HepG2 (cell line): Measurements from ENCODE around the gene UBTF. TPM values are rescaled to one million over a fixed set of nuclear protein-coding genes. Genes with fewer than 3 reads are reported as not detected.
A peak's percentile ranks its signal among the peaks of the same experiment; 100 is the strongest.

Source experiments
- ATAC-seq: fragments of 200-7000 bp; cut with Tn5 transposase; 3 replicates; pipeline ENCODE4 v1.9.1; 2020; ENCODE audit warnings: mild to moderate bottlenecking, moderate library complexity
- BruUV-seq: library from RNA; stranded (reverse); fragments of 400-500 nt; replicated peaks from 2 replicates; lab custom pipeline; 2021; lab: Mats Ljungman, UMichigan
- CTCF ChIA-PET: fragments of 300-600 bp; formaldehyde crosslinking; extraction: SDS; loops from one replicate; lab custom pipeline; 2021; ENCODE audit warnings: low total read pairs, inconsistent platforms, low intra/inter-chr PET ratio; lab: Yijun Ruan, JAX
- POLR2A ChIA-PET: fragments of 350-600 bp; sonication (Branson Sonifier 250); formaldehyde crosslinking; loops from one replicate; lab custom pipeline; 2020; ENCODE audit warnings: antibody characterized with exemption, inconsistent platforms; lab: Yijun Ruan, JAX
- DNase-seq: peaks from one replicate; pipeline ENCODE4 v3.0.0-alpha.2; 2015; ENCODE audit warnings: low spot score
- FAIRE-seq: peaks from 3 replicates; lab custom pipeline; 2011; peaks lifted over from hg19 to GRCh38; lab: Jason Lieb, UNC
- H2AFZ ChIP-seq: one replicate; pipeline ENCODE4 v1.6.1; 2011; ENCODE audit warnings: low read length, inconsistent platforms
- H3K27ac ChIP-seq: fragments of 300-600 bp; 3 replicates; pipeline ENCODE4 v1.8.0; 2011; ENCODE audit warnings: mixed run types, mild to moderate bottlenecking, mixed read lengths, low read length, inconsistent platforms; ENCODE audit not compliant: insufficient read depth; ENCODE audit errors: extremely low read length
- H3K27me3 ChIP-seq, 2 experiments: fragments of 200-600 bp in 1 of 2; 2 replicates in 1 of 2; 3 replicates in 1 of 2; pipeline versions ENCODE4 v1.6.0 to v1.8.0; 2011; ENCODE audit warnings: low read length in 2 of 2, mild to moderate bottlenecking in 2 of 2, moderate library complexity in 2 of 2, inconsistent platforms in 1 of 2; ENCODE audit not compliant: insufficient read depth in 2 of 2, control insufficient read depth in 1 of 2
- H3K36me3 ChIP-seq, 2 experiments: fragments of 200-600 bp in 1 of 2; replicated peaks in 1 of 2; 2 replicates in 1 of 2; 3 replicates in 1 of 2; pipeline versions ENCODE4 v1.5.1 to v1.8.0; 2011; ENCODE audit warnings: low read length in 2 of 2, inconsistent platforms in 1 of 2; ENCODE audit not compliant: insufficient read depth in 2 of 2, control insufficient read depth in 1 of 2
- H3K4me1 ChIP-seq: 2 replicates; pipeline ENCODE4 v1.5.1; 2012; ENCODE audit warnings: low read length, inconsistent platforms; ENCODE audit not compliant: insufficient read depth
- H3K4me2 ChIP-seq: 2 replicates; pipeline ENCODE4 v1.6.0; 2011; ENCODE audit warnings: low read depth, low read length, inconsistent platforms
- H3K4me3 ChIP-seq, 3 experiments: fragments of 200-600 bp in 1 of 3; sonication (generic), shearing (Covaris generic) in 1 of 3; replicated peaks in 1 of 3; 2 replicates each; pipeline ENCODE4 v1.5.1; 2011 to 2016; ENCODE audit warnings: low read length in 3 of 3, inconsistent platforms in 2 of 3, low read depth in 2 of 3, mild to moderate bottlenecking in 2 of 3, control low read depth in 1 of 3, mixed read lengths in 1 of 3; ENCODE audit not compliant: insufficient read depth in 1 of 3
- H3K79me2 ChIP-seq: one replicate; pipeline ENCODE4 v1.6.1; 2011; ENCODE audit warnings: low read length, inconsistent platforms; ENCODE audit not compliant: insufficient read depth
- H3K9ac ChIP-seq: 2 replicates; pipeline ENCODE4 v1.6.0; 2011; ENCODE audit warnings: mild to moderate bottlenecking, low read depth, low read length, inconsistent platforms; ENCODE audit not compliant: insufficient read depth
- H3K9me3 ChIP-seq: 2 replicates; pipeline ENCODE4 v1.5.1; 2012; ENCODE audit warnings: mild to moderate bottlenecking, low read length
- H4K20me1 ChIP-seq: 2 replicates; pipeline ENCODE4 v1.6.0; 2011; ENCODE audit warnings: inconsistent platforms, mild to moderate bottlenecking, low read length, moderate library complexity; ENCODE audit not compliant: insufficient read depth
- ARID3A ChIP-seq: IDR thresholded peaks from 2 replicates; pipeline ENCODE4 v1.6.1; 2012; ENCODE audit warnings: low read depth, low read length, improper control_type of control experiment
- ASH2L ChIP-seq: fragments of 300-600, 200-600 bp; sonication (generic); IDR thresholded peaks from 2 replicates; pipeline ENCODE4 v1.7.0; 2017; ENCODE audit warnings: low read depth, mild to moderate bottlenecking, moderate library complexity, mixed read lengths, low read length; ENCODE audit not compliant: insufficient read length
- FOXK2 ChIP-seq: fragments of 450-650 bp; IDR thresholded peaks from 2 replicates; pipeline ENCODE4 v1.6.1; 2016
- KLF13 ChIP-seq: sonication (generic); formaldehyde crosslinking; IDR thresholded peaks from 2 replicates; pipeline ENCODE4 v1.4.0; 2020; ENCODE audit warnings: mild to moderate bottlenecking, missing genetic modification reagents
- PHB2 ChIP-seq: fragments of 450-650 bp; IDR thresholded peaks from 2 replicates; pipeline ENCODE4 v1.6.1; 2018; ENCODE audit not compliant: partially characterized antibody
- SNRNP70 ChIP-seq: fragments of 200-400 bp; formaldehyde crosslinking; IDR thresholded peaks from 2 replicates; pipeline ENCODE4 v1.6.1; 2017; ENCODE audit warnings: mild to moderate bottlenecking, low read depth, low read length, moderate library complexity
- TFDP1 ChIP-seq: IDR thresholded peaks from 2 replicates; pipeline ENCODE4 v1.6.1; 2016; ENCODE audit warnings: missing compliant biosample characterization, missing genetic modification reagents, borderline replicate concordance
- ZBTB8A ChIP-seq: sonication (generic); formaldehyde crosslinking; IDR thresholded peaks from 2 replicates; pipeline ENCODE4 v1.4.0; 2020; ENCODE audit warnings: mild to moderate bottlenecking, low read depth, missing genetic modification reagents, borderline replicate concordance
- ZFX ChIP-seq: sonication (generic); formaldehyde crosslinking; IDR thresholded peaks from 2 replicates; pipeline ENCODE4 v1.4.0; 2020; ENCODE audit warnings: mild to moderate bottlenecking, low read depth, missing genetic modification reagents, moderate library complexity
- ZMAT5 ChIP-seq: sonication (generic); formaldehyde crosslinking; IDR thresholded peaks from 2 replicates; pipeline ENCODE4 v1.5.0; 2020; ENCODE audit warnings: mild to moderate bottlenecking, low read depth, missing genetic modification reagents, borderline replicate concordance
- ZNF12 ChIP-seq: sonication (generic); formaldehyde crosslinking; IDR thresholded peaks from 2 replicates; pipeline ENCODE4 v1.5.0; 2020; ENCODE audit warnings: missing genetic modification reagents
- ZNF263 ChIP-seq: sonication (generic); formaldehyde crosslinking; IDR thresholded peaks from 2 replicates; pipeline ENCODE4 v1.4.0; 2020; ENCODE audit warnings: missing genetic modification reagents
- ZNF460 ChIP-seq: sonication (generic); formaldehyde crosslinking; IDR thresholded peaks from 2 replicates; pipeline ENCODE4 v1.5.1; 2020; ENCODE audit warnings: missing genetic modification reagents, mild to moderate bottlenecking, borderline replicate concordance
- ZNF543 ChIP-seq: sonication (generic); formaldehyde crosslinking; IDR thresholded peaks from 2 replicates; pipeline ENCODE4 v1.4.0; 2020; ENCODE audit warnings: mild to moderate bottlenecking, missing genetic modification reagents
- ZNF550 ChIP-seq: sonication (generic); formaldehyde crosslinking; IDR thresholded peaks from 2 replicates; pipeline ENCODE4 v1.4.0; 2020; ENCODE audit warnings: mild to moderate bottlenecking, missing genetic modification reagents, borderline replicate concordance
- ZNF563 ChIP-seq: sonication (generic); formaldehyde crosslinking; IDR thresholded peaks from 2 replicates; pipeline ENCODE4 v1.8.0; 2022; ENCODE audit warnings: mild to moderate bottlenecking, moderate library complexity, missing genetic modification reagents
- ZNF660 ChIP-seq: sonication (generic); formaldehyde crosslinking; IDR thresholded peaks from 2 replicates; pipeline ENCODE4 v1.5.1; 2020; ENCODE audit warnings: mild to moderate bottlenecking, low read depth, missing genetic modification reagents, borderline replicate concordance
- ZNF674 ChIP-seq: sonication (generic); formaldehyde crosslinking; IDR thresholded peaks from 2 replicates; pipeline ENCODE4 v1.5.0; 2020; ENCODE audit warnings: low read depth, mild to moderate bottlenecking, missing genetic modification reagents
- ZNF737 ChIP-seq: sonication (generic); formaldehyde crosslinking; IDR thresholded peaks from 2 replicates; pipeline ENCODE4 v1.5.0; 2020; ENCODE audit warnings: missing genetic modification reagents, mild to moderate bottlenecking, borderline replicate concordance
- ZNF841 ChIP-seq: sonication (generic); formaldehyde crosslinking; IDR thresholded peaks from 2 replicates; pipeline ENCODE4 v1.8.1; 2023; ENCODE audit warnings: missing genetic modification reagents, borderline replicate concordance
- WGBS: methylation state at CpG from one replicate; pipeline ENCODE4 v1.1.6; 2017; ENCODE audit warnings: low lambda C conversion rate; 5-methylcytosine and 5-hydroxymethylcytosine counted together
- in situ Hi-C: cut with HindIII; loops from 2 replicates; pipeline ENCODE4 v1.10.0; 2017; ENCODE audit warnings: low pct_unique_long_range_greater_than_20kb; ENCODE audit not compliant: extremely low pct_ligation_motif_present
- intact Hi-C: fragments of 100-400 bp; cut with micrococcal nuclease; formaldehyde crosslinking; loops from one replicate; pipeline ENCODE4 v1.10.0; 2022; ENCODE audit not compliant: unreplicated experiment
- polyA plus RNA-seq, 8 experiments: library from polyadenylated mRNA; depleted of rRNA in 3 of 8; stranded (reverse) in 7 of 8; unstranded in 1 of 8; fragments of >200 nt; fragmentation: Illumina TruSeq in 4 of 8; extraction: Trizol in 4 of 8; gene quantifications; 2 replicates each; pipeline versions ENCODE4 v1.2.1 to v1.2.3, GENCODE V29; 2011 to 2016; ENCODE audit warnings: low read depth in 4 of 8, missing spikeins in 1 of 8, mixed read lengths in 1 of 8; ENCODE audit not compliant: insufficient read depth in 1 of 8
- total RNA-seq, 5 experiments: library from RNA; depleted of rRNA; stranded (reverse); fragments of >200 nt; fragmentation: Illumina TruSeq; extraction: Trizol; gene quantifications; 2 replicates each; pipeline ENCODE4 v1.2.3, GENCODE V29; 2016; ENCODE audit warnings: low read depth in 1 of 5

The UBTF gene
- total and polyA plus RNA-seq, 2 of the 13 experiments (the other 11 are each of a cell fraction or from before 2014, with no cell fraction given): 15.2 to 60.9 TPM

GRCh38 chr17:44199553-44200477 is 19.7 kb downstream of the UBTF start, which contains the start of gene ATXN7L3:
Gene ATXN7L3, minus strand, starts transcription at chr17:44199884. Its CDS starts 1,814 bp downstream, at chr17:44198070.
- intact Hi-C loops: loop anchor here (5.0 kb wide), 1 partner anchor 127 kb away; no protein-coding TSS in a partner anchor
- WGBS: under 1% methylated on average over 66 of the region's 126 CpGs
- ChIA-PET POLR2A (interaction anchor here (0.6 to 4.1 kb wide), 27 partner anchors 9 to 1908 kb away, joined by 3 to 71 read pairs (median 4); partner anchors contain the start of genes CCDC43, GRN, HDAC5 and RUNDC3A), CTCF (no interaction called here)
- Histone ChIP-seq H3K9ac (peak within 1 kb of the TSS; percentile 89), H2AFZ (no peak within 1 kb of the TSS), H3K4me3 (peak within 1 kb of the TSS; percentile 91 to 94 (median 91)), H4K20me1 (0 out of 2 replicates have a peak, but pooled peaks cover 7% of the 10 kb centered on the region), H3K4me1 (peaks cover 39% of the 10 kb centered on the region), H3K9me3 (no peaks in the 10 kb centered on the region), H3K79me2 (peaks cover 19% of the 10 kb centered on the region), H3K36me3 (peaks cover 10 to 25% of the 10 kb centered on the region in 2 experiments), H3K4me2 (peak within 1 kb of the TSS; percentile 97), H3K27ac (peak within 1 kb of the TSS; percentile 95), H3K27me3 (no peaks in the 10 kb centered on the region; a peak in 1 of 5 replicates)
- BruUV-seq: no TSS peak
- in situ Hi-C loops: no loop called here
- peak; percentile 82 for ATAC-seq
- peak; percentile 92 for FAIRE-seq
- DNase-seq: peak; percentile 97
- TF ChIP-seq ZNF12 (CRISPR knock-in tag): no peak
- peak; percentile 65 for TF ChIP-seq TFDP1
- TF ChIP-seq ZMAT5 (CRISPR knock-in tag): no peak
- TF ChIP-seq SNRNP70: no peak
- TF ChIP-seq ZNF543: no peak; the same call in 1 of the 2 replicates
- TF ChIP-seq PHB2: no peak
- no peak for TF ChIP-seq ZNF660 (CRISPR knock-in tag)
- no peak for TF ChIP-seq ZNF563 (CRISPR knock-in tag)
- TF ChIP-seq ARID3A: no peak
- no peak for TF ChIP-seq FOXK2
- TF ChIP-seq ZNF737 (CRISPR knock-in tag): no peak
- no peak for TF ChIP-seq ZNF674
- TF ChIP-seq ZNF841: no peak
- no peak for TF ChIP-seq ZBTB8A (CRISPR knock-in tag)
- no peak for TF ChIP-seq ZNF460 (CRISPR knock-in tag)
- TF ChIP-seq KLF13: no peak
- peak; percentile 43; the same call in 1 of the 2 replicates for TF ChIP-seq ZNF263 (CRISPR knock-in tag)
- no peak for TF ChIP-seq ZNF550
- TF ChIP-seq ASH2L: no peak
- no peak; the same call in 1 of the 2 replicates for TF ChIP-seq ZFX
